Measurements from ENCODE around the gene ANKHD1. TPM values are rescaled to one million over a fixed set of nuclear protein-coding genes. Genes with fewer than 3 reads are reported as not detected.

The ANKHD1 gene
- total RNA-seq, 1 experiment from 2014 or later, result 140 TPM

GRCh38 chr5:140362875-140363630, 38.6 kb upstream of the ANKHD1 start:
- TF ChIP-seq SIN3A (IDR thresholded peaks at IDR 0.05; ENCODE audit: borderline replicate concordance, insufficient read depth, low read depth, low read length) (no peak), TCF7L2 (IDR thresholded peaks at IDR 0.05; ENCODE audit: low read depth, low read length) (peak; percentile 55)
- TF ChIP-seq, protein P1, sequence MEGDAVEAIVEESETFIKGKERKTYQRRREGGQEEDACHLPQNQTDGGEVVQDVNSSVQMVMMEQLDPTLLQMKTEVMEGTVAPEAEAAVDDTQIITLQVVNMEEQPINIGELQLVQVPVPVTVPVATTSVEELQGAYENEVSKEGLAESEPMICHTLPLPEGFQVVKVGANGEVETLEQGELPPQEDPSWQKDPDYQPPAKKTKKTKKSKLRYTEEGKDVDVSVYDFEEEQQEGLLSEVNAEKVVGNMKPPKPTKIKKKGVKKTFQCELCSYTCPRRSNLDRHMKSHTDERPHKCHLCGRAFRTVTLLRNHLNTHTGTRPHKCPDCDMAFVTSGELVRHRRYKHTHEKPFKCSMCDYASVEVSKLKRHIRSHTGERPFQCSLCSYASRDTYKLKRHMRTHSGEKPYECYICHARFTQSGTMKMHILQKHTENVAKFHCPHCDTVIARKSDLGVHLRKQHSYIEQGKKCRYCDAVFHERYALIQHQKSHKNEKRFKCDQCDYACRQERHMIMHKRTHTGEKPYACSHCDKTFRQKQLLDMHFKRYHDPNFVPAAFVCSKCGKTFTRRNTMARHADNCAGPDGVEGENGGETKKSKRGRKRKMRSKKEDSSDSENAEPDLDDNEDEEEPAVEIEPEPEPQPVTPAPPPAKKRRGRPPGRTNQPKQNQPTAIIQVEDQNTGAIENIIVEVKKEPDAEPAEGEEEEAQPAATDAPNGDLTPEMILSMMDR (IDR thresholded peaks at IDR 0.05), result peak; percentile 98
- H3K36me3 ChIP-seq (ENCODE audit: control insufficient read depth, insufficient read depth, low read length), result no peaks in the 10 kb centered on the region
- H3K27ac ChIP-seq (ENCODE audit: low read length), result no peak overlapping the region
- in situ Hi-C loops (cut with HindIII; ENCODE audit: low pct_unique_long_range_greater_than_20kb, low sequenced_read_pairs) (no loop called here), intact Hi-C loops (cut with micrococcal nuclease; ENCODE audit: unreplicated experiment) (no loop called here)
- ATAC-seq (peak; percentile 87), DNase-seq (ENCODE audit: low read depth, low spot score) (peak; percentile 41)
- CTCF ChIA-PET, result interaction anchor here (0.6 to 2.2 kb wide), 8 partner anchors 10 to 183 kb away, joined by 3 to 14 read pairs (median 4); partner anchors contain the start of gene HBEGF
- POLR2A ChIA-PET, result no interaction called here
- H3K4me3 ChIP-seq (ENCODE audit: low read depth in 2 of 2, low read length in 2 of 2), result peak overlapping the region in 1 of 2 experiments; percentile 41; a peak in 2 of 4 replicates
- H3K9me3 ChIP-seq (ENCODE audit: control insufficient read depth, insufficient read depth, low read depth, low read length), result no peaks in the 10 kb centered on the region
- H3K4me1 ChIP-seq (ENCODE audit: control insufficient read depth, insufficient read depth, low read length), result no peaks in the 10 kb centered on the region
- BruUV-seq (replicated peaks), result no TSS peak
- no peaks in the 10 kb centered on the region for H3K27me3 ChIP-seq (ENCODE audit: control insufficient read depth, insufficient read depth, low read length)

- Histone ChIP-seq H3K4me1 (ENCODE audit: control insufficient read depth, insufficient read depth, low read length) (no peaks in the 10 kb centered on the region), H3K27me3 (ENCODE audit: control insufficient read depth, insufficient read depth, low read length) (no peaks in the 10 kb centered on the region), H3K9me3 (ENCODE audit: control insufficient read depth, insufficient read depth, low read depth, low read length) (no peaks in the 10 kb centered on the region), H3K27ac (ENCODE audit: low read length) (no peak overlapping the region), H3K4me3 (ENCODE audit: low read depth in 2 of 2, low read length in 2 of 2) (peak overlapping the region in 1 of 2 experiments; percentile 41; a peak in 2 of 4 replicates), H3K36me3 (ENCODE audit: control insufficient read depth, insufficient read depth, low read length) (no peaks in the 10 kb centered on the region)
- BruUV-seq (replicated peaks), result no TSS peak
- no peak for ATAC-seq
- DNase-seq (ENCODE audit: low read depth, low spot score), result no peak
- intact Hi-C loops (cut with micrococcal nuclease; ENCODE audit: unreplicated experiment) (no loop called here), in situ Hi-C loops (cut with HindIII; ENCODE audit: low pct_unique_long_range_greater_than_20kb, low sequenced_read_pairs) (no loop called here)
- ChIA-PET CTCF (interaction anchor here (0.6 to 2.2 kb wide), 7 partner anchors 9 to 1243 kb away, joined by 3 to 14 read pairs (median 4); partner anchors contain the start of gene HBEGF), POLR2A (no interaction called here)
- TF ChIP-seq, protein P1 (IDR thresholded peaks at IDR 0.05), result no peak
- no peak for TF ChIP-seq TCF7L2 (IDR thresholded peaks at IDR 0.05; ENCODE audit: low read depth, low read length)
- TF ChIP-seq, protein P2, sequence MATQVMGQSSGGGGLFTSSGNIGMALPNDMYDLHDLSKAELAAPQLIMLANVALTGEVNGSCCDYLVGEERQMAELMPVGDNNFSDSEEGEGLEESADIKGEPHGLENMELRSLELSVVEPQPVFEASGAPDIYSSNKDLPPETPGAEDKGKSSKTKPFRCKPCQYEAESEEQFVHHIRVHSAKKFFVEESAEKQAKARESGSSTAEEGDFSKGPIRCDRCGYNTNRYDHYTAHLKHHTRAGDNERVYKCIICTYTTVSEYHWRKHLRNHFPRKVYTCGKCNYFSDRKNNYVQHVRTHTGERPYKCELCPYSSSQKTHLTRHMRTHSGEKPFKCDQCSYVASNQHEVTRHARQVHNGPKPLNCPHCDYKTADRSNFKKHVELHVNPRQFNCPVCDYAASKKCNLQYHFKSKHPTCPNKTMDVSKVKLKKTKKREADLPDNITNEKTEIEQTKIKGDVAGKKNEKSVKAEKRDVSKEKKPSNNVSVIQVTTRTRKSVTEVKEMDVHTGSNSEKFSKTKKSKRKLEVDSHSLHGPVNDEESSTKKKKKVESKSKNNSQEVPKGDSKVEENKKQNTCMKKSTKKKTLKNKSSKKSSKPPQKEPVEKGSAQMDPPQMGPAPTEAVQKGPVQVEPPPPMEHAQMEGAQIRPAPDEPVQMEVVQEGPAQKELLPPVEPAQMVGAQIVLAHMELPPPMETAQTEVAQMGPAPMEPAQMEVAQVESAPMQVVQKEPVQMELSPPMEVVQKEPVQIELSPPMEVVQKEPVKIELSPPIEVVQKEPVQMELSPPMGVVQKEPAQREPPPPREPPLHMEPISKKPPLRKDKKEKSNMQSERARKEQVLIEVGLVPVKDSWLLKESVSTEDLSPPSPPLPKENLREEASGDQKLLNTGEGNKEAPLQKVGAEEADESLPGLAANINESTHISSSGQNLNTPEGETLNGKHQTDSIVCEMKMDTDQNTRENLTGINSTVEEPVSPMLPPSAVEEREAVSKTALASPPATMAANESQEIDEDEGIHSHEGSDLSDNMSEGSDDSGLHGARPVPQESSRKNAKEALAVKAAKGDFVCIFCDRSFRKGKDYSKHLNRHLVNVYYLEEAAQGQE (IDR thresholded peaks at IDR 0.05; ENCODE audit: insufficient read depth in 1 of 2, low read depth in 2 of 2, low read length in 1 of 2), result no peak
Observed at GRCh38 chr5:140363631-140364471, 37.8 kb upstream of the ANKHD1 start.
